ENCODE data around the gene AGRN.
"Not testable (repeated sequence)": the region's sequence is repeated elsewhere in the genome, so short reads cannot be mapped to it uniquely, and the experiment has no call there.

Gene AGRN

GRCh38 chr1:1004780-1005697, 14.9 kb upstream of the AGRN start:
- no peak for TF ChIP-seq CTCF (conservative IDR thresholded peaks at IDR 0.05; ENCODE audit: low read depth, low read length)
- no peak for DNase-seq (ENCODE audit: low read depth)
- no peak overlapping the region for H3K4me3 ChIP-seq (ENCODE audit: low read length)

- no peak for TF ChIP-seq CTCF (conservative IDR thresholded peaks at IDR 0.05; ENCODE audit: low read depth, low read length)
- no peak for DNase-seq (ENCODE audit: low read depth)
- no peak overlapping the region for H3K4me3 ChIP-seq (ENCODE audit: low read length)
These were observed 14.1 kb upstream of the AGRN start for GRCh38 chr1:1005774-1006304.

- no peak for DNase-seq (ENCODE audit: low read depth)
- no peak overlapping the region for H3K4me3 ChIP-seq (ENCODE audit: low read length)
- no peak for TF ChIP-seq CTCF (conservative IDR thresholded peaks at IDR 0.05; ENCODE audit: low read depth, low read length)
These were observed 13.4 kb upstream of the AGRN start for GRCh38 chr1:1006305-1007159.

- not testable (repeated sequence) for H3K4me3 ChIP-seq (ENCODE audit: low read length); DNase-seq (ENCODE audit: low read depth)
These were observed 9.8 kb upstream of the AGRN start for GRCh38 chr1:1010131-1010530.

GRCh38 chr1:1011396-1011949, 8.4 kb upstream of the AGRN start:
- TF ChIP-seq CTCF (conservative IDR thresholded peaks at IDR 0.05; ENCODE audit: low read depth, low read length) = no peak
- no peak overlapping the region for H3K4me3 ChIP-seq (ENCODE audit: low read length)
- no peak for DNase-seq (ENCODE audit: low read depth)

GRCh38 chr1:1012736-1013104, 7.2 kb upstream of the AGRN start:
- peak overlapping the region; percentile 62 for H3K4me3 ChIP-seq (ENCODE audit: low read length)
- not testable (repeated sequence) for DNase-seq (ENCODE audit: low read depth)

- no peak for TF ChIP-seq CTCF (conservative IDR thresholded peaks at IDR 0.05; ENCODE audit: low read depth, low read length)
- DNase-seq (ENCODE audit: low read depth) = no peak
- H3K4me3 ChIP-seq (ENCODE audit: low read length) = peak within 1 kb of the TSS; percentile 62
These were observed 6.6 kb upstream of the AGRN start, which contains the start of gene ISG15 for GRCh38 chr1:1013105-1013921. TSS of gene ISG15 (plus strand) at chr1:1013497. CDS start at chr1:1013574, 77 bp downstream.

Measured in retinal pigment epithelial cell (primary cell).